HepG2 (cell line): ENCODE results near the gene BCAS1. TPM values are rescaled to one million over a fixed set of nuclear protein-coding genes. Genes with fewer than 3 reads are reported as not detected.
A peak's percentile ranks its signal among the peaks of the same experiment; 100 is the strongest.

Experiments
- ATF1 ChIP-seq: IDR thresholded peaks from 2 replicates; pipeline ENCODE4 v1.6.1; 2016; ENCODE audit warnings: mild to moderate bottlenecking, control low read depth
- BORCS8-MEF2B ChIP-seq: sonication (generic); formaldehyde crosslinking; IDR thresholded peaks from 2 replicates; pipeline ENCODE4 v1.8.0; 2022; ENCODE audit warnings: mild to moderate bottlenecking, missing genetic modification reagents
- DMAP1 ChIP-seq: IDR thresholded peaks from 2 replicates; pipeline ENCODE4 v1.6.1; 2016
- GLI4 ChIP-seq: sonication (generic); formaldehyde crosslinking; IDR thresholded peaks from 2 replicates; pipeline ENCODE4 v1.5.1; 2020; ENCODE audit warnings: missing genetic modification reagents, mild to moderate bottlenecking, moderate library complexity, borderline replicate concordance
- IRX3 ChIP-seq: sonication (generic); formaldehyde crosslinking; IDR thresholded peaks from 2 replicates; pipeline ENCODE4 v1.8.1; 2023; ENCODE audit warnings: mild to moderate bottlenecking, low read depth, missing genetic modification reagents, borderline replicate concordance
- ISL2 ChIP-seq: sonication (generic); formaldehyde crosslinking; IDR thresholded peaks from 2 replicates; pipeline ENCODE4 v1.5.0; 2020; ENCODE audit warnings: missing genetic modification reagents
- JDP2 ChIP-seq: sonication (generic); formaldehyde crosslinking; IDR thresholded peaks from 2 replicates; pipeline ENCODE4 v1.8.1; 2022; ENCODE audit warnings: missing genetic modification reagents, borderline replicate concordance
- MAFK ChIP-seq, 2 experiments: IDR thresholded peaks in 1 of 2; conservative IDR thresholded peaks in 1 of 2; 2 replicates each; pipeline ENCODE4 v1.6.1; 2011; ENCODE audit warnings: improper control_type of control experiment in 2 of 2, low read length in 2 of 2
- NFATC3 ChIP-seq: sonication (generic); formaldehyde crosslinking; IDR thresholded peaks from 2 replicates; pipeline ENCODE4 v1.5.1; 2020; ENCODE audit warnings: mild to moderate bottlenecking, missing genetic modification reagents
- TAF15 ChIP-seq: fragments of 200-400 bp; formaldehyde crosslinking; IDR thresholded peaks from one replicate; pipeline ENCODE4 v1.6.1; 2018; ENCODE audit warnings: mild to moderate bottlenecking, low read depth, low read length; ENCODE audit not compliant: poor library complexity, severe bottlenecking
- TEAD2 ChIP-seq: sonication (generic); formaldehyde crosslinking; IDR thresholded peaks from 2 replicates; pipeline ENCODE4 v1.9.0; 2021; ENCODE audit warnings: missing genetic modification reagents
- ZBTB21 ChIP-seq: sonication (generic); formaldehyde crosslinking; IDR thresholded peaks from 2 replicates; pipeline ENCODE4 v1.4.0; 2020; ENCODE audit warnings: missing genetic modification reagents
- ZBTB42 ChIP-seq: sonication (generic); formaldehyde crosslinking; IDR thresholded peaks from 2 replicates; pipeline ENCODE4 v1.5.0; 2020; ENCODE audit warnings: mild to moderate bottlenecking, missing genetic modification reagents
- ZNF337 ChIP-seq: sonication (generic); formaldehyde crosslinking; IDR thresholded peaks from 2 replicates; pipeline ENCODE4 v1.5.1; 2020; ENCODE audit warnings: missing genetic modification reagents, low read depth, mild to moderate bottlenecking, borderline replicate concordance
- ZNF546 ChIP-seq: sonication (generic); formaldehyde crosslinking; conservative IDR thresholded peaks from 2 replicates; pipeline ENCODE4 v1.8.1; 2023; ENCODE audit warnings: mild to moderate bottlenecking, missing genetic modification reagents
- polyA plus RNA-seq, 8 experiments: library from polyadenylated mRNA; depleted of rRNA in 3 of 8; stranded (reverse) in 7 of 8; unstranded in 1 of 8; fragments of >200 nt; fragmentation: Illumina TruSeq in 4 of 8; extraction: Trizol in 4 of 8; gene quantifications; 2 replicates each; pipeline versions ENCODE4 v1.2.1 to v1.2.3, GENCODE V29; 2011 to 2016; ENCODE audit warnings: low read depth in 4 of 8, missing spikeins in 1 of 8, mixed read lengths in 1 of 8; ENCODE audit not compliant: insufficient read depth in 1 of 8
- total RNA-seq, 5 experiments: library from RNA; depleted of rRNA; stranded (reverse); fragments of >200 nt; fragmentation: Illumina TruSeq; extraction: Trizol; gene quantifications; 2 replicates each; pipeline ENCODE4 v1.2.3, GENCODE V29; 2016; ENCODE audit warnings: low read depth in 1 of 5
- TF ChIP-seq, protein P1 (sequence below): sonication (generic); formaldehyde crosslinking; IDR thresholded peaks from 2 replicates; pipeline ENCODE4 v1.9.0; 2021; ENCODE audit warnings: missing genetic modification reagents, borderline replicate concordance
- TF ChIP-seq, protein P2 (sequence below): IDR thresholded peaks from 2 replicates; pipeline ENCODE4 v1.6.1; 2016; ENCODE audit warnings: low read depth
- TF ChIP-seq, protein P3 (sequence below): sonication (generic); formaldehyde crosslinking; IDR thresholded peaks from 2 replicates; pipeline ENCODE4 v1.9.0; 2021; ENCODE audit warnings: mild to moderate bottlenecking, missing genetic modification reagents

The BCAS1 gene
- total and polyA plus RNA-seq, 2 of the 13 experiments (the other 11 are each of a cell fraction or from before 2014, with no cell fraction given) = 0.55 to 0.91 TPM

DNA sequence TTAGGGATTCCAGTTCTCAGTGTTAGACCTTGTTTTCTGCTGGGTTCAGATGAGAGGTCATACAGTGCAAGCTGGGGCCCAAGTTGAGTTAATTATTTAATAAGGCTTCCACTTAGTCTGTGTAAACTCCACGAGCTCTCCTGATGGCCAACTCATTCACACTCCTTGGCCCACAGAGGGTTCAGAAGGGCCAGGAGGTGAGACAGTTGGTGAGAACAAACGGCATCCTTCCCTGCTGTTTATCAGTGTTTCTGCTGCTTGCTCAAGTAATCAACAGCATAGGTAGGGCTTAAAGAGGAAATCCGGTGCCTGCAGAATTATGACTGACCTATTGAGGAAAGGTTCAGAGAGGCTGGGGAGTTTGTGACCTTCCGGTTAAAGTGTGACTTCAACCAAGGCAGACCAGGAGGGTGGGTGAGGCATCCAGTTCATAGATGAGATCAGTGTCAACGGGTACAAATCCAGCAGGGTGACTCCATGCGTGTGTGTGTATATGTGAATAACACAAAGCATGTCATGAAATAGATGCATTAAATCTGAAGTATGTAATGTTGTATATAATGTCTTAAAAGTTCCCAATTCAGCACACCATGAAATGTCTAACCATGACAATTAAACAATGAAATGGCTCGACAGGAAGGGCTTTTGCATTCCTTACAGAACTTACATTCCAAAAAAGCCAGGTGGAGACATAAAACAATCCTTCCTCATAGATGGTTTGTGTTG is 37.4 kb upstream of the BCAS1 start (continued):
- TF ChIP-seq GLI4 (CRISPR knock-in tag) (peak; percentile 77; the same call in 1 of the 2 replicates), ZNF337 (CRISPR knock-in tag) (peak; percentile 95), ZNF546 (no peak), ATF1 (CRISPR knock-in tag) (peak; percentile 62), BORCS8-MEF2B (peak; percentile 92), JDP2 (CRISPR knock-in tag) (no peak; the same call in 1 of the 2 replicates), DMAP1 (CRISPR knock-in tag) (peak; percentile 73), MAFK (conservative IDR thresholded peaks at IDR 0.05 in 1 of 2, IDR thresholded peaks at IDR 0.05 in 1 of 2; ENCODE audit: low read length in 2 of 2) (no peak), ZBTB21 (CRISPR knock-in tag) (peak; percentile 83), ZBTB42 (CRISPR knock-in tag) (0 out of 2 replicates have a peak, but pooled peaks have one; percentile 65), ISL2 (peak; percentile 86), NFATC3 (CRISPR knock-in tag) (peak; percentile 88; the same call in 1 of the 2 replicates), IRX3 (no peak), TEAD2 (CRISPR knock-in tag) (no peak), TAF15 (no peak)
- TF ChIP-seq, protein P1, sequence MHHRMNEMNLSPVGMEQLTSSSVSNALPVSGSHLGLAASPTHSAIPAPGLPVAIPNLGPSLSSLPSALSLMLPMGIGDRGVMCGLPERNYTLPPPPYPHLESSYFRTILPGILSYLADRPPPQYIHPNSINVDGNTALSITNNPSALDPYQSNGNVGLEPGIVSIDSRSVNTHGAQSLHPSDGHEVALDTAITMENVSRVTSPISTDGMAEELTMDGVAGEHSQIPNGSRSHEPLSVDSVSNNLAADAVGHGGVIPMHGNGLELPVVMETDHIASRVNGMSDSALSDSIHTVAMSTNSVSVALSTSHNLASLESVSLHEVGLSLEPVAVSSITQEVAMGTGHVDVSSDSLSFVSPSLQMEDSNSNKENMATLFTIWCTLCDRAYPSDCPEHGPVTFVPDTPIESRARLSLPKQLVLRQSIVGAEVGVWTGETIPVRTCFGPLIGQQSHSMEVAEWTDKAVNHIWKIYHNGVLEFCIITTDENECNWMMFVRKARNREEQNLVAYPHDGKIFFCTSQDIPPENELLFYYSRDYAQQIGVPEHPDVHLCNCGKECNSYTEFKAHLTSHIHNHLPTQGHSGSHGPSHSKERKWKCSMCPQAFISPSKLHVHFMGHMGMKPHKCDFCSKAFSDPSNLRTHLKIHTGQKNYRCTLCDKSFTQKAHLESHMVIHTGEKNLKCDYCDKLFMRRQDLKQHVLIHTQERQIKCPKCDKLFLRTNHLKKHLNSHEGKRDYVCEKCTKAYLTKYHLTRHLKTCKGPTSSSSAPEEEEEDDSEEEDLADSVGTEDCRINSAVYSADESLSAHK (CRISPR knock-in tag) = no peak
- TF ChIP-seq, protein P2, sequence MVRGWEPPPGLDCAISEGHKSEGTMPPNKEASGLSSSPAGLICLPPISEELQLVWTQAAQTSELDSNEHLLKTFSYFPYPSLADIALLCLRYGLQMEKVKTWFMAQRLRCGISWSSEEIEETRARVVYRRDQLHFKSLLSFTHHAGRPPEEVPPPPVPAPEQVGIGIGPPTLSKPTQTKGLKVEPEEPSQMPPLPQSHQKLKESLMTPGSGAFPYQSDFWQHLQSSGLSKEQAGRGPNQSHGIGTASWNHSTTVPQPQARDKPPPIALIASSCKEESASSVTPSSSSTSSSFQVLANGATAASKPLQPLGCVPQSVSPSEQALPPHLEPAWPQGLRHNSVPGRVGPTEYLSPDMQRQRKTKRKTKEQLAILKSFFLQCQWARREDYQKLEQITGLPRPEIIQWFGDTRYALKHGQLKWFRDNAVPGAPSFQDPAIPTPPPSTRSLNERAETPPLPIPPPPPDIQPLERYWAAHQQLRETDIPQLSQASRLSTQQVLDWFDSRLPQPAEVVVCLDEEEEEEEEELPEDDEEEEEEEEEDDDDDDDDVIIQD (CRISPR knock-in tag) = peak; percentile 94
- TF ChIP-seq, protein P3, sequence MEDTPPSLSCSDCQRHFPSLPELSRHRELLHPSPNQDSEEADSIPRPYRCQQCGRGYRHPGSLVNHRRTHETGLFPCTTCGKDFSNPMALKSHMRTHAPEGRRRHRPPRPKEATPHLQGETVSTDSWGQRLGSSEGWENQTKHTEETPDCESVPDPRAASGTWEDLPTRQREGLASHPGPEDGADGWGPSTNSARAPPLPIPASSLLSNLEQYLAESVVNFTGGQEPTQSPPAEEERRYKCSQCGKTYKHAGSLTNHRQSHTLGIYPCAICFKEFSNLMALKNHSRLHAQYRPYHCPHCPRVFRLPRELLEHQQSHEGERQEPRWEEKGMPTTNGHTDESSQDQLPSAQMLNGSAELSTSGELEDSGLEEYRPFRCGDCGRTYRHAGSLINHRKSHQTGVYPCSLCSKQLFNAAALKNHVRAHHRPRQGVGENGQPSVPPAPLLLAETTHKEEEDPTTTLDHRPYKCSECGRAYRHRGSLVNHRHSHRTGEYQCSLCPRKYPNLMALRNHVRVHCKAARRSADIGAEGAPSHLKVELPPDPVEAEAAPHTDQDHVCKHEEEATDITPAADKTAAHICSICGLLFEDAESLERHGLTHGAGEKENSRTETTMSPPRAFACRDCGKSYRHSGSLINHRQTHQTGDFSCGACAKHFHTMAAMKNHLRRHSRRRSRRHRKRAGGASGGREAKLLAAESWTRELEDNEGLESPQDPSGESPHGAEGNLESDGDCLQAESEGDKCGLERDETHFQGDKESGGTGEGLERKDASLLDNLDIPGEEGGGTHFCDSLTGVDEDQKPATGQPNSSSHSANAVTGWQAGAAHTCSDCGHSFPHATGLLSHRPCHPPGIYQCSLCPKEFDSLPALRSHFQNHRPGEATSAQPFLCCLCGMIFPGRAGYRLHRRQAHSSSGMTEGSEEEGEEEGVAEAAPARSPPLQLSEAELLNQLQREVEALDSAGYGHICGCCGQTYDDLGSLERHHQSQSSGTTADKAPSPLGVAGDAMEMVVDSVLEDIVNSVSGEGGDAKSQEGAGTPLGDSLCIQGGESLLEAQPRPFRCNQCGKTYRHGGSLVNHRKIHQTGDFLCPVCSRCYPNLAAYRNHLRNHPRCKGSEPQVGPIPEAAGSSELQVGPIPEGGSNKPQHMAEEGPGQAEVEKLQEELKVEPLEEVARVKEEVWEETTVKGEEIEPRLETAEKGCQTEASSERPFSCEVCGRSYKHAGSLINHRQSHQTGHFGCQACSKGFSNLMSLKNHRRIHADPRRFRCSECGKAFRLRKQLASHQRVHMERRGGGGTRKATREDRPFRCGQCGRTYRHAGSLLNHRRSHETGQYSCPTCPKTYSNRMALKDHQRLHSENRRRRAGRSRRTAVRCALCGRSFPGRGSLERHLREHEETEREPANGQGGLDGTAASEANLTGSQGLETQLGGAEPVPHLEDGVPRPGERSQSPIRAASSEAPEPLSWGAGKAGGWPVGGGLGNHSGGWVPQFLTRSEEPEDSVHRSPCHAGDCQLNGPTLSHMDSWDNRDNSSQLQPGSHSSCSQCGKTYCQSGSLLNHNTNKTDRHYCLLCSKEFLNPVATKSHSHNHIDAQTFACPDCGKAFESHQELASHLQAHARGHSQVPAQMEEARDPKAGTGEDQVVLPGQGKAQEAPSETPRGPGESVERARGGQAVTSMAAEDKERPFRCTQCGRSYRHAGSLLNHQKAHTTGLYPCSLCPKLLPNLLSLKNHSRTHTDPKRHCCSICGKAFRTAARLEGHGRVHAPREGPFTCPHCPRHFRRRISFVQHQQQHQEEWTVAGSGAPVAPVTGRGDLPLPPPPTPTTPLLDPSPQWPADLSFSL = peak; percentile 46; the same call in 1 of the 2 replicates
